Measurements from ENCODE around the gene CRB3.

DNA sequence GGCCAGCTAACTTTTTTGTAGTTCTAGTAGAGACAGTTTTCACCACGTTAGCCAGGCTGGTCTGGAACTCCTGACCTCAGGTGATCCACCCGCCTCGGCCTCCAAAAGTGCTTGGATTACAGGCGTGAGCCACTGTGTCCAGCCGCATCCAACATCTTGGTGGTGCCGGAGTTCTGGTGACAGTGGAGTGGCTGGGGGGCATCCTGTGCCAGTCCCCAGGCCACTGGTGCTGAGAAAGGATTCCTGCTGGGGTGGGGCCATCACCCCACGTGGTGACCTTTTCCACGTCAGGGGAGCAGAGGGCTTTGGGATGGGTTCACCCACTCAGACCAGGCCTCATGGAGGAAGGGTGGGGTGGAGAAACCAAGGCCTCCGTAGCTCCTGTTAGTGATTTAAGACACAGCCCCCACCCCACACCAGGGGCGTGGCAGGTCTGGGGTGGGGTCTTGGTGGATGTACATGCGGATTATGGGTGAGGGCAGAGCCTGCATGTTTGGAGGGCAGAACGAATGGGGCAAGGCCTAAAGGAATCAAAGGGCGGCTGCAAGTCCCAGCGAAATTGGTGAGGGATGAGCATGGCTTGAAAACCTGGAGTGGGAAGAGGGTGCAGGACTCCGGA lies 51.0 kb downstream of the CRB3 start:
- TF ChIP-seq, protein P1, sequence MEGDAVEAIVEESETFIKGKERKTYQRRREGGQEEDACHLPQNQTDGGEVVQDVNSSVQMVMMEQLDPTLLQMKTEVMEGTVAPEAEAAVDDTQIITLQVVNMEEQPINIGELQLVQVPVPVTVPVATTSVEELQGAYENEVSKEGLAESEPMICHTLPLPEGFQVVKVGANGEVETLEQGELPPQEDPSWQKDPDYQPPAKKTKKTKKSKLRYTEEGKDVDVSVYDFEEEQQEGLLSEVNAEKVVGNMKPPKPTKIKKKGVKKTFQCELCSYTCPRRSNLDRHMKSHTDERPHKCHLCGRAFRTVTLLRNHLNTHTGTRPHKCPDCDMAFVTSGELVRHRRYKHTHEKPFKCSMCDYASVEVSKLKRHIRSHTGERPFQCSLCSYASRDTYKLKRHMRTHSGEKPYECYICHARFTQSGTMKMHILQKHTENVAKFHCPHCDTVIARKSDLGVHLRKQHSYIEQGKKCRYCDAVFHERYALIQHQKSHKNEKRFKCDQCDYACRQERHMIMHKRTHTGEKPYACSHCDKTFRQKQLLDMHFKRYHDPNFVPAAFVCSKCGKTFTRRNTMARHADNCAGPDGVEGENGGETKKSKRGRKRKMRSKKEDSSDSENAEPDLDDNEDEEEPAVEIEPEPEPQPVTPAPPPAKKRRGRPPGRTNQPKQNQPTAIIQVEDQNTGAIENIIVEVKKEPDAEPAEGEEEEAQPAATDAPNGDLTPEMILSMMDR (IDR thresholded peaks at IDR 0.05; ENCODE audit: low read length): no peak
- no peak for TF ChIP-seq EZH2phosphoT487 (IDR thresholded peaks at IDR 0.05; ENCODE audit: low read length)

Measured in MM.1S (cell line).